Measurements from ENCODE around the gene PRKAB1. TPM values are rescaled to one million over a fixed set of nuclear protein-coding genes. Genes with fewer than 3 reads are reported as not detected.

PRKAB1 gene
- total RNA-seq, 1 donor from 2014 or later: 22.3 TPM

GRCh38 chr12:119661882-119662281, 6.1 kb upstream of the PRKAB1 start:
- no peak for TF ChIP-seq CTCF (conservative IDR thresholded peaks at IDR 0.05; ENCODE audit: low read depth, low read length)
- no peak for DNase-seq (ENCODE audit: low read depth)

GRCh38 chr12:119664642-119665041, 3.3 kb upstream of the PRKAB1 start:
- TF ChIP-seq CTCF (conservative IDR thresholded peaks at IDR 0.05; ENCODE audit: low read depth, low read length): no peak
- no peak for DNase-seq (ENCODE audit: low read depth)
- H3K4me3 ChIP-seq (ENCODE audit: low read depth, low read length): no peak overlapping the region

More at GRCh38 chr12:119661882-119662281, 6.1 kb upstream of the PRKAB1 start:
- H3K4me3 ChIP-seq (ENCODE audit: low read depth, low read length): no peak overlapping the region

GRCh38 chr12:119665164-119665929, 2.6 kb upstream of the PRKAB1 start:
- H3K4me3 ChIP-seq (ENCODE audit: low read depth, low read length): no peak overlapping the region
- no peak for TF ChIP-seq CTCF (conservative IDR thresholded peaks at IDR 0.05; ENCODE audit: low read depth, low read length)
- DNase-seq (ENCODE audit: low read depth): no peak

GRCh38 chr12:119666226-119666795, 1.6 kb upstream of the PRKAB1 start:
- H3K4me3 ChIP-seq (ENCODE audit: low read depth, low read length): no peak overlapping the region
- no peak for DNase-seq (ENCODE audit: low read depth)
- no peak for TF ChIP-seq CTCF (conservative IDR thresholded peaks at IDR 0.05; ENCODE audit: low read depth, low read length)

- TF ChIP-seq CTCF (conservative IDR thresholded peaks at IDR 0.05; ENCODE audit: low read depth, low read length): no peak
- DNase-seq (ENCODE audit: low read depth): no peak
- H3K4me3 ChIP-seq (ENCODE audit: low read depth, low read length): peak overlapping the region; percentile 97
Observed at GRCh38 chr12:119666900-119667576, 895 bp upstream of the PRKAB1 start.

GRCh38 chr12:119668324-119668841, 450 bp downstream of the PRKAB1 start:
- no peak for TF ChIP-seq CTCF (conservative IDR thresholded peaks at IDR 0.05; ENCODE audit: low read depth, low read length)
- no peak for DNase-seq (ENCODE audit: low read depth)
- H3K4me3 ChIP-seq (ENCODE audit: low read depth, low read length): peak overlapping the region; percentile 97
